Measurements from ENCODE around the gene P4HTM.

Gene P4HTM

DNA sequence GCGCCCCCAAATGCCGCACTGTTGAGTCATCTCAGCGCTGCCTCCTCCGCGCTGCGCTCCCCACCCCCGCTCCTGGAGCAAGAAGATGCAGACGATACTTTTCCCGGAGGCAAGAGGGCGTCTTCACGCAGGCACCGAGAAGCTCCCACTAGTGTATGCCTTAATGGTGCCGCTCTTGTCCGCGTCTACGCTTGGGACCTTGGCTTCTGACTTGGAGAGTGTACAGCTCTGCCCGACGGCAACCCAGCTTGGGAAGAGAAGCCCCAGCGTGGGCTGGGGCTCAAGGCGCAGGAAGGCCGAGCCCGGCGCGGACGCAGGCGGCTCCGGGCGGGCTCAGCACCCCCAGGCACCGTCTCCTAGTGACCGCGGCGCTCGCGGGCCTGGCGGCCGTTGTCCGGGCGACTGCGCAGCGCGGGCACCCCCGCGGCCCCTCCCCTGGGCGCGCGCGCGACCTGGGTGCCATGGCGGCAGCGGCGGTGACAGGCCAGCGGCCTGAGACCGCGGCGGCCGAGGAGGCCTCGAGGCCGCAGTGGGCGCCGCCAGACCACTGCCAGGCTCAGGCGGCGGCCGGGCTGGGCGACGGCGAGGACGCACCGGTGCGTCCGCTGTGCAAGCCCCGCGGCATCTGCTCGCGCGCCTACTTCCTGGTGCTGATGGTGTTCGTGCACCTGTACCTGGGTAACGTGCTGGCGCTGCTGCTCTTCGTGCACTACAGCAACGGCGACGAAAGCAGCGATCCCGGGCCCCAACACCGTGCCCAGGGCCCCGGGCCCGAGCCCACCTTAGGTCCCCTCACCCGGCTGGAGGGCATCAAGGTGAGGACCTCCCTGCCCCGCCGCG lies at the start of gene P4HTM:
Gene P4HTM (plus strand): TSS at position 446 of the 840 bp plus-strand sequence. CDS start 16 bp downstream, at position 462.
- Histone ChIP-seq H3K4me1 (ENCODE audit: insufficient read depth, low read length) (peaks cover 19% of the 10 kb centered on the region), H3K27me3 (ENCODE audit: insufficient read depth, low read length) (no peaks in the 10 kb centered on the region), H2AFZ (ENCODE audit: low read depth, low read length) (peak within 1 kb of the TSS; percentile 53), H3K4me3 (ENCODE audit: low read length) (peak within 1 kb of the TSS; percentile 65), H3K36me3 (ENCODE audit: insufficient read depth, low read length) (peaks cover 11% of the 10 kb centered on the region), H3K9me3 (ENCODE audit: low read length) (no peaks in the 10 kb centered on the region)

DNA sequence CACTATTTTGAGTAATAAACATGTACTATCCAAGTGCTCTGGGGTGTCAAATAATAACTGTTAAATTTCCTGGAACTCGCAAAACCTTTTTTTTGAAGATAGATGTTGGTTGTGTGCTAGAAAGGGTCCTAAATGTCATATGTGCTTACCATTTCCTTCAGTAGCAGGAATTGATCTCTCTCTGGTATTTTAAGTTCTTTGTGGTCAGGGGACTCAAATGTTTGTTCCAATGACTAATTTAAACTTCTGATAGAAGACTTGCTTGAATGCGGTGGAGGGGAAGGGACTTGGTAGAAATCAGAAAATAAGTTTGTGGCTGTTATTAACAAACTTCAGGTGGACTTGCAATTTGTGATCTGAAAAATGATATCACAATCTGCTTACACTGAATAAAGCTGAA lies 44.6 kb upstream of the P4HTM start:
- no peaks in the 10 kb centered on the region for H3K4me1 ChIP-seq (ENCODE audit: insufficient read depth, low read length)
- H3K36me3 ChIP-seq (ENCODE audit: insufficient read depth, low read length), result peaks cover 5% of the 10 kb centered on the region
- peaks cover 2% of the 10 kb centered on the region for H3K9me3 ChIP-seq (ENCODE audit: low read length)
- H3K4me3 ChIP-seq (ENCODE audit: low read length), result no peak overlapping the region
- H2AFZ ChIP-seq (ENCODE audit: low read depth, low read length), result no peak overlapping the region
- no peaks in the 10 kb centered on the region for H3K27me3 ChIP-seq (ENCODE audit: insufficient read depth, low read length)

- no peak overlapping the region for H3K4me3 ChIP-seq (ENCODE audit: low read length)
- no peaks in the 10 kb centered on the region for H3K4me1 ChIP-seq (ENCODE audit: insufficient read depth, low read length)
- no peaks in the 10 kb centered on the region for H3K27me3 ChIP-seq (ENCODE audit: insufficient read depth, low read length)
- peaks cover 5% of the 10 kb centered on the region for H3K36me3 ChIP-seq (ENCODE audit: insufficient read depth, low read length)
- no peak overlapping the region for H2AFZ ChIP-seq (ENCODE audit: low read depth, low read length)
- H3K9me3 ChIP-seq (ENCODE audit: low read length), result peaks cover 2% of the 10 kb centered on the region
These were observed 44.0 kb upstream of the P4HTM start for GRCh38 chr3:48945891-48946549.

GRCh38 chr3:48949376-48949717 lies 40.7 kb upstream of the P4HTM start:
- Histone ChIP-seq H3K27me3 (ENCODE audit: insufficient read depth, low read length) (no peaks in the 10 kb centered on the region), H3K9me3 (ENCODE audit: low read length) (peaks cover 2% of the 10 kb centered on the region), H3K4me3 (ENCODE audit: low read length) (no peak overlapping the region), H3K4me1 (ENCODE audit: insufficient read depth, low read length) (no peaks in the 10 kb centered on the region), H3K36me3 (ENCODE audit: insufficient read depth, low read length) (peaks cover under 1% of the 10 kb centered on the region), H2AFZ (ENCODE audit: low read depth, low read length) (no peak overlapping the region)

DNA sequence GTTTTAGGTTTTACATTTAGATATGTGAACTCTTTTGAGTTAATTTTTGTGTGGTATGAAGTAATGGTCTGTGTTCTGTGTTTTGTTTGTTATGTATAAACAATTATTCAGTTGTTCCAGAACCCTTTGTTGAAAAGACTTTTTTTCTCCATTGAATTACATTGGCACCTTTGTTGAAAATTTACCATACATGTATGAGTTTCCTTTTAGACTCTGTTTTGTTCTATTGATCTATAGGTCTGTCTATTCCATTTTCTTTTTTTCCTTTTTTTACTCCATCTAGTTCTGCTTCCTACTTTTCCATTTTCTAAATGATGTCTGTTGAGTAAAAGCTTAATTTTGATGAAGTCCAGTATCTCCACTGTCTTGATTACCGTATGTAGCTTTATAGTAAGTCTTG lies 40.0 kb upstream of the P4HTM start:
- Histone ChIP-seq H2AFZ (ENCODE audit: low read depth, low read length) (no peak overlapping the region), H3K36me3 (ENCODE audit: insufficient read depth, low read length) (peaks cover 3% of the 10 kb centered on the region)

DNA sequence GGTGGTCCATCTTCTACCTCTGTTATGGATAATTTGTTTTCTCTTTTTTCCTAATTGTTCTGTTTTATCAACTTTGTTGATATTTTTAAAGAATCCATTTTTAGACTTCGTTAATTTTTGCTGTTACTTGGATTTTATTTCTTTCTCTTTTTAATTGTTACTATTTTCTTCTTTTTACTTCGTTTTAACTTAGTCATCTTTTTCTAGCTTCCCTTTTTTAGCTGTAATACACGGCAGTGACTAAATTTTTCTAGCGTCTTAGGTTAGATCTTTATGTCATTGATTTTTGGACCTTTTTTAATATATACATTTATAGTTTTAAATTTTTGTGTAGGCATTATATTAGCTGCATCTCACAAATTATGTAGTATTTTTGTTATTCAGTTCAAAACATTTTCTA lies 38.3 kb upstream of the P4HTM start:
- H3K9me3 ChIP-seq (ENCODE audit: low read length), result peaks cover 2% of the 10 kb centered on the region
- no peak overlapping the region for H2AFZ ChIP-seq (ENCODE audit: low read depth, low read length)
- no peak overlapping the region for H3K4me3 ChIP-seq (ENCODE audit: low read length)
- H3K27me3 ChIP-seq (ENCODE audit: insufficient read depth, low read length), result no peaks in the 10 kb centered on the region
- H3K4me1 ChIP-seq (ENCODE audit: insufficient read depth, low read length), result no peaks in the 10 kb centered on the region
- peaks cover 3% of the 10 kb centered on the region for H3K36me3 ChIP-seq (ENCODE audit: insufficient read depth, low read length)

More for the DNA sequence above, 40.0 kb upstream of the P4HTM start:
- H3K9me3 ChIP-seq (ENCODE audit: low read length), result peaks cover 2% of the 10 kb centered on the region
- no peaks in the 10 kb centered on the region for H3K27me3 ChIP-seq (ENCODE audit: insufficient read depth, low read length)
- H3K4me3 ChIP-seq (ENCODE audit: low read length), result no peak overlapping the region
- H3K4me1 ChIP-seq (ENCODE audit: insufficient read depth, low read length), result no peaks in the 10 kb centered on the region

DNA sequence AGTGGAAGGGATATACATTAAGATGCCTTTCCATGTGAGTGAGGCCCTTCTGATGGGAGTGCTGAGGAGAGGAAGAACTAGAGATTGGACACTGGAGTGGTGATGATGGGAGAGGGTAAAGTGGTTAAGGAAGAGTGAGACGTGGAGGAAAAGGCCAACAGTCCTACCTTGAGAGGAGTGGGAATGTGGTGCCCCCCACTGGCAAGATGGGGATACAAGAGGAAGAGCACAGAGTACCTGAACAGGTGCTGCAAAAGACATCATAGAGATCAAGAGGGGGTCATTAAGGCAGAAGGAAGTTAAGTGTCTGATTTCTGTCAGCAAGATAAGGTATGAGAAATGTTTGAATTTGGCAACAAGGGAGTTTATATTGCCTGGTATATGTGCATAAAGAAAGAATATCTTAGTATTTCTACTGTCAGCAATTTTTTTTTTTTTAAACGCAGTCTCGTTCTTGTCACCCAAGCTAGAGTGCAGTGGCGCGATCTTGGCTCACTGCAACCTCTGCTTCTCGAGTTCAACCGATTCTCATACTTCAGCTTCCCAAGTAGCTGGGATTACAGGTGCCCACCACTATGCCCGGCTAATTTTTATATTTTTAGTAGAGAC lies 37.4 kb upstream of the P4HTM start:
- H2AFZ ChIP-seq (ENCODE audit: low read depth, low read length), result no peak overlapping the region
- no peak overlapping the region for H3K4me3 ChIP-seq (ENCODE audit: low read length)
- H3K4me1 ChIP-seq (ENCODE audit: insufficient read depth, low read length), result no peaks in the 10 kb centered on the region
- H3K9me3 ChIP-seq (ENCODE audit: low read length), result no peaks in the 10 kb centered on the region
- peaks cover 3% of the 10 kb centered on the region for H3K36me3 ChIP-seq (ENCODE audit: insufficient read depth, low read length)
- no peaks in the 10 kb centered on the region for H3K27me3 ChIP-seq (ENCODE audit: insufficient read depth, low read length)

DNA sequence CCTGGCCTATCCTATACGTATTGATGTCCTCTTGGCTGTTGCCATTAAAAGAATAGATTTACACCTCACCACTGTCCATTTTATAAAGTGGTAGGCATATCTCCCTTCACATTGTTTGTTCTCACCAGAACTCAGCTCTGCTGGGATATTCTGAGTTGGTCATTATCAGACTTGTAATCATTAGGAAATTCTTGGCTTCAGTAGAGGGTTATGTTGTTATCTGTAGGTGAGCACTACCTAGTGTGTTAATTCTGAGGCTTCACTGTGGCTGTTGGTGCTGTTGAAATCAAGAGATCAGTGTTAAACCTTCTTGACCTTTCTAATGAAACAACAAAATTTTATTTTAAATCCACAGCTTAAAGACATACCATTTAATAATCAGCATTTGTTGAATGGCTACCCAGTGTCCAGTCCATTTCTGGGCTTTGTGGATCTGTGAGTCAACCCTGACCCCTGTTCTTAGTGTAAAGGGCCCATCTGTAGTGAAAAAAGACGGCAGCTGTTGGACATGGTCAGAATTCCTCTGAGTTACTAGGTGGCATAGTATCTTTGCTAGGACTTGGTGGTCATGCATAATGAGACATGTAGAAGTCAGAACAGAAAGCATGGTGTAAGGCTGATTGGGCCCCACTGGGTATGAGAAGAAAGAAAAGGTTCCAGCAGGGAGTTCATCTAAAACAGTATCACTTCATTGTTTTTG lies 32.9 kb upstream of the P4HTM start:
- Histone ChIP-seq H3K9me3 (ENCODE audit: low read length) (no peaks in the 10 kb centered on the region), H3K36me3 (ENCODE audit: insufficient read depth, low read length) (peaks cover 7% of the 10 kb centered on the region), H2AFZ (ENCODE audit: low read depth, low read length) (no peak overlapping the region), H3K4me1 (ENCODE audit: insufficient read depth, low read length) (no peaks in the 10 kb centered on the region), H3K4me3 (ENCODE audit: low read length) (no peak overlapping the region), H3K27me3 (ENCODE audit: insufficient read depth, low read length) (no peaks in the 10 kb centered on the region)

DNA sequence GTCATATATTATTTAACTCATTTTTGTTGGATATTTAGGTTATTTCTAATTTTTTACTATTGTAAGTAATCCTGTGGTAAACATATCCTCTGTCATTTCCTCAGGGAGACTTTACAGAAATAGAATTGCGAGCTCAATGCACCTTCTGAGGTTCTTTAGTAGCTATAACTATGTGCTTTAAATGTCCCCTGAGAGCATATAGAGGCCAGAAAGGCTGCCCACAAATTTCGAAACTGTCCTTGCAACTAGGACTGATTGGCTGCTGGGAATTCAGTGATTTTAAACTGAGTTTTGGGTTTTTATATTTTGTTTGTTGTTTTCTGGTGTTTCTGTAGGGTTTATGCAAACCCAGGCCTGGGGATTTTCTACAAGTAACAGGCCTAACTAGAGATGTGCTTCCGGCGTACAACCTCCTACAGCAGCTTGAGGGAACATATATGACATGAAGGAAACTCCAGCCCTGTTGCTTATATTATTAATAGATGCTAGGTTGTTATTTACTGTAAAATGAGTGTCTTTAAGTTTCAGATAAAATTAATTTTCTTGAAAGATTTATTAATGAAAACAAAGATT lies 29.1 kb upstream of the P4HTM start:
- Histone ChIP-seq H3K9me3 (ENCODE audit: low read length) (no peaks in the 10 kb centered on the region), H3K27me3 (ENCODE audit: insufficient read depth, low read length) (no peaks in the 10 kb centered on the region), H3K36me3 (ENCODE audit: insufficient read depth, low read length) (peaks cover 22% of the 10 kb centered on the region), H2AFZ (ENCODE audit: low read depth, low read length) (no peak overlapping the region), H3K4me1 (ENCODE audit: insufficient read depth, low read length) (no peaks in the 10 kb centered on the region), H3K4me3 (ENCODE audit: low read length) (no peak overlapping the region)

DNA sequence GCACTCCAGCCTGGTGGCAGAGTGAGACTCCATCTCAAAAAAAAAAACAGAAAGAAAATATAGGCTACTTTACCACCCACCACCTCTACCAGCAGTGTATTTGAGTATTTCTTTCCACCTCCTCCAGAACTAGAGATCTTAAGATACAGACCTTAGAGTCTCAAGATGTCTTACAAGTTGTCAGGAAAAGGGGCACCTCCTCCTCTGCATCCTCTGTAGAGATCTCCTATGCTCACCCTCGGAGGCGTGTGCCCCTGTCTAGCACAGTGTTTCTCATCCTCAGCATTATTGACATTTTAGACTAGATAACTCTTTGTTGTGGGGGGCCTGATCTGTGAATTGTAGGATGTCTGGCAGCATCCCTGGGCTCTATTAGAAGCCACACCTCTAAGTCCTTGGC lies 27.7 kb upstream of the P4HTM start:
- H3K9me3 ChIP-seq (ENCODE audit: low read length), result no peaks in the 10 kb centered on the region
- no peaks in the 10 kb centered on the region for H3K4me1 ChIP-seq (ENCODE audit: insufficient read depth, low read length)
- H2AFZ ChIP-seq (ENCODE audit: low read depth, low read length), result no peak overlapping the region
- H3K27me3 ChIP-seq (ENCODE audit: insufficient read depth, low read length), result no peaks in the 10 kb centered on the region
- H3K4me3 ChIP-seq (ENCODE audit: low read length), result no peak overlapping the region
- H3K36me3 ChIP-seq (ENCODE audit: insufficient read depth, low read length), result peaks cover 35% of the 10 kb centered on the region

DNA sequence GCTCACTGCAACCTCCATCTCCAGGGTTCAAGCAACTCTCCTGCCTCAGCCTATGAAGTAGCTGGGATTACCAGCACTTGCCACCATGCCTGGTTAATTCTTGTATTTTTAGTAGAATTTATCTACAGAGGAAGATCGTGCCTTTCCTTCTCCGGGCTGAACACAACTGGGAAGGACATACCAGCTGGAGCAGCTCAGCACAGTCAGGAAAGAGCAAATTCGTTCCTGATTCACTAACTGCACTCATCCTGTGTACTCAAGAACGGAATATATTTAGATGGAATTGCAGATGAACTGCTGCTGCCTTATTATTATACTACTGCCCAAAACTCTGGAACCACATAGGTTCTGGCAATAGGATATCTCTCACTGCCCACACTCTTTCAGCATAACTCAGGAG lies 27.1 kb upstream of the P4HTM start:
- no peak overlapping the region for H3K4me3 ChIP-seq (ENCODE audit: low read length)
- H3K36me3 ChIP-seq (ENCODE audit: insufficient read depth, low read length), result peaks cover 37% of the 10 kb centered on the region
- no peak overlapping the region for H2AFZ ChIP-seq (ENCODE audit: low read depth, low read length)
- H3K9me3 ChIP-seq (ENCODE audit: low read length), result no peaks in the 10 kb centered on the region
- no peaks in the 10 kb centered on the region for H3K4me1 ChIP-seq (ENCODE audit: insufficient read depth, low read length)
- H3K27me3 ChIP-seq (ENCODE audit: insufficient read depth, low read length), result no peaks in the 10 kb centered on the region

DNA sequence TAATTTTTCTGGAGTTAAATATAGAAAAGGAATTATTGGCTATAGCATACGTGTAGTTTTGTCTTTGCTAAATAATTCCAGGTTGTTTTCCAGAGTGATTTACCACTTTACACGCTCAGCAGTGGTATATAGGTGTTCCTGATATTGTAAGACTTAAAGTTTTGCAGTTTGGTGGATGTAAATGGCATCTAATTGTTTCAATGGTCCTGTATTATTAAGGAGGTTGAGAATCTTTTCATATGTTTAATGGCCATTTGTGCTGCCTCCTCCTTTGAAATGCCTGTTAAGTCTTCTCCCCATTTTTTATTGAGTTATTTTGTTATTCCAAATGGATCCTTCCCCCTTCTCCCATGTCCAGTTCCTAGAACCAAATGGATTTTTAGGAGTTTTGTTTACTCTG lies 26.4 kb upstream of the P4HTM start:
- Histone ChIP-seq H3K27me3 (ENCODE audit: insufficient read depth, low read length) (no peaks in the 10 kb centered on the region), H3K36me3 (ENCODE audit: insufficient read depth, low read length) (peaks cover 39% of the 10 kb centered on the region), H3K4me1 (ENCODE audit: insufficient read depth, low read length) (no peaks in the 10 kb centered on the region), H3K9me3 (ENCODE audit: low read length) (no peaks in the 10 kb centered on the region), H3K4me3 (ENCODE audit: low read length) (no peak overlapping the region), H2AFZ (ENCODE audit: low read depth, low read length) (no peak overlapping the region)

- no peaks in the 10 kb centered on the region for H3K4me1 ChIP-seq (ENCODE audit: insufficient read depth, low read length)
- no peaks in the 10 kb centered on the region for H3K9me3 ChIP-seq (ENCODE audit: low read length)
- H3K36me3 ChIP-seq (ENCODE audit: insufficient read depth, low read length), result peaks cover 61% of the 10 kb centered on the region
These were observed 23.7 kb upstream of the P4HTM start for GRCh38 chr3:48966367-48966766.

More at GRCh38 chr3:48966367-48966766, 23.7 kb upstream of the P4HTM start:
- H3K27me3 ChIP-seq (ENCODE audit: insufficient read depth, low read length), result no peaks in the 10 kb centered on the region
- no peak overlapping the region for H3K4me3 ChIP-seq (ENCODE audit: low read length)
- H2AFZ ChIP-seq (ENCODE audit: low read depth, low read length), result no peak overlapping the region

All from neuron (in vitro differentiated cells).